CD4-positive, alpha-beta T cell treated with Interleukin-15 for 1 hour (primary cell): ENCODE data around the gene PTPRN2.
"Not testable (repeated sequence)": the region's sequence is repeated elsewhere in the genome, so short reads cannot be mapped to it uniquely, and the experiment has no call there.

Experiments
- DNase-seq: peaks from one replicate; pipeline ENCODE4 v3.0.0-alpha.2; 2020

The PTPRN2 gene

GRCh38 chr7:157861551-157861950, 726.1 kb downstream of the PTPRN2 start:
- DNase-seq = no peak

DNA sequence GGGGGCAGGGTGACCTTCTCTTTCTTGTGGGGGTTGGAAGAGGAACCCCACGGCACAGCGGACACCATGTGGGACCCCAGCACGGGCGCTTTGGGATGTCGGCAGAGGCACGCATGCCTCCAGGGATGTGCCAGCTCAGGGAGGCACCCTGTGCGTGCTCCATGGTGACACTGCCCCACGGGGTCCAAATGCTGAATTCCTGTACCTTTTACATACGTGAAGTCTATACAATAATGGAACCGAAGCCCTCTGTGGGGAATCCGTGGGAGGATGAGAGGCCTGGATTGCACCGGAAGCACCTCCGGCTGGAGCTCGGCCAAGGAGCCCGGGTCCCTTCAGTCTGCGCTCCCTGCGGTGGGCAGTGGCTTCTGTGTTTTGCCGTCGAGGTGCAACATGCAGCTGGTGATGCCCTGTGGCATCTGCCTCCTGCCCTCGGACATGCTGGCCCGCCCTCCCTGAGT, 726.6 kb downstream of the PTPRN2 start:
- DNase-seq = no peak

DNA sequence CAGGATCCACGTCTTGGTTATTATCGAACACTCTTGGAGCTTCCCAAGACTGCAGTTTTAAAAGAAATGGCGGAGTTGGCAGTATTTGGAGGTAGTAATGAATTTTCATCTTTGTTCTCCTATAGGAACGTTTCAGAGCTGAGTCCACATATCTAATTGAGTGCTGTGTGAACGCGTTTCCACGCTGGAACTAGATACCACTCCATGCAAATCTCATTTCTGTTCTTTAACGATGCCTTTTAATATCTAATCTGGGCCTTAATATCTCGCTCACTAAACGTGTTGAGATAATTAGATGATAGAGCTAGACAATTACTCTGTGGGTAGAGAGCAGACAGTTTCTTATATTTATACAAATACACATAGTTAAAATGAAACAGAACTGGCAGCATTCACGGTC, 727.2 kb downstream of the PTPRN2 start:
- no peak for DNase-seq

DNA sequence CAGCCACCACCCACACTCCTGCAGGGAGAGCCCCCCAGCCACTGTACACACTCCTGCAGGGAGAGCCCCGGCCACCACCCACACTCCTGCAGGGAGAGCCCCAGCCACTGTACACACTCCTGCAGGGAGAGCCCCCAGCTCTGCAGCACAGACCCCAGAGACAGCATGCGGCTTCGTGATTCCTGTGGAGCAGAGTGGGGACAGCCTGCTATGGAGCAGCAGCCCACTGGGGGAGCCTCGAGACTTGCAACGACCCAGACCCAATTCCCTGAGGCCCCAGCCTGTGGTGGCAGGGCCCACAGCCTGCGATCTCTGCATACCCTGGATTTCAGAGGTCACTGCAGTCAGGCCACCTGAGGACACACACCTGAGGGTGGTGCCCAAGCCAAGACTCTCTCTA, 727.7 kb downstream of the PTPRN2 start:
- no peak for DNase-seq

DNA sequence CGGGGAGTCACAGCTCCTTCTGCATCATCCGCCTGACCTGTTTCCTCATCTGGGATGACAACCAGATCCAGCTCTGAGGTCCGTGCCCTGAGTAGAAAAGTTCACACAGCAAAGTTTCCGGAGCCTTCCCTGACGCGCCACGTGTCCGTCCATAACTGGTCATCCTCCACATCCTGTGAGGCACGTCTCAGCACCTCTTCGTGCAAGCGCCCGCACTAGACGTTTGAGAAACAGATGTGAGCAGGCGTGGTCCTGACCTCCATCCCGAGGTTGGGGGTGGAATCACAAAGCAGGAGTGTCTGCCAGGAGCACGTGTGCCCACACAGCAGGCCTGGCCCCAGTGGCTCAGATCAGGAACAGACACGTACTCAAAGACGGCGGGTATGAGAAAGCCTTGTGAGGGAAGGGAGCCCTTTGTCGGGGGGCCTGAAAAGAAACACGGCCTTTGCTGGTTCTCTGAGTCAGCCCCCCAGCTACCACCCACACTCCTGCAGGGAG, 730.0 kb downstream of the PTPRN2 start:
- DNase-seq = no peak

GRCh38 chr7:157856873-157857577, 730.6 kb downstream of the PTPRN2 start:
- DNase-seq = no peak

DNA sequence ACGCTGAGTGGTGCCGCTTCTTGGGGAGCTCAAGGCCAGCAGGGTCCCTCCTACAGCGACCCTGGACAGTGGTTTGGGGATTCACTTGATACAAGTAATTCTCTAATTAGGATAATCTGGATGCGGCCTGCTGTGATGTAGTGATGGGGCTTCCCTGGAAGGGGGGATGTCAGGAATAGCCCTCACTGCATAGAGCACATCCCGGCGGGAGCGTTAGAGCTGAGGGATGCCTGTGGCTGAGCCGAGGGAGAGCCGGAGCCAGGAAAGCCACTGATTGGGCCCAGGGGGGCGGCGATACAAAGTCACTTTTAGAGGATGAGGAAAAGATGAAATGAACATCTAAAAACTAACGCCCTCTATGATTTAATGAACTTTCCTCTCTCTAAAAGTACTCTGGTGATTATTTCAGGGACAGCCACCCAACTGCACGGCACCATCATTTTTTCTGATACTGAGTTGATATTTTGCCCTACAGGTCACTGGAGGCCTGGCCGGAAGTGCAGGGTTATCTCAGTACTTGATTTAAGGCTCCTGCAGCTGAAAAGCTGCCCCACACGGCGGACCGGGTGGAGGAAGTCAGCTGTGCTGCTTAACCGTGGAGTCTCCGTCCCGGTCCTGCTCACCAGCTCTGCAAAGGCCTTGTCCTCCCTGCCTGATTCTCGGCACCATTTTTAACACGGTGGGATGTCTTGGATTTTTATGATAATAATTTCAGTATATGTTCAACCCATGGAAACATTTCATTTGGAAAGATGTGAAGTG, 732.0 kb downstream of the PTPRN2 start:
- no peak for DNase-seq

DNA sequence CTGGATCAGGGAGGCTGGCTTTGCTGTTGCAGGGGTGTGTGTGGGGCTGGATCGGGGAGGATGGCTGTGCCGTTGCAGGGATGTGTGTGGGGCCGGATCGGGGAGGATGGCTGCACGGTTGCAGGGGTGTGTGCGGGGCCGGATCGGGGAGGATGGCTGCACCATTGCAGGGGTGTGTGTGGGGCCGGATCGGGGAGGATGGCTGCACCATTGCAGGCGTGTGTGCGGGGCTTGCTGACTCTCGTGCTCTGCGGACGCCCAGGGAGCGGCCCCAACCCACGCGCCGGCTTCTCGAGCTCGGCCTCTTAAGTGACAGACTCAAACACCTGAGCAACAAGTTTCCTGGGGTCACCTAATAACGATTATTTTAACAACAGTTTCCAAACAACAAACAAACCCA, 732.6 kb downstream of the PTPRN2 start:
- DNase-seq = no peak

- DNase-seq = peak; percentile 78
Observed at GRCh38 chr7:157854066-157854891, 733.3 kb downstream of the PTPRN2 start.

GRCh38 chr7:157853789-157854065, 733.9 kb downstream of the PTPRN2 start:
- no peak for DNase-seq

DNA sequence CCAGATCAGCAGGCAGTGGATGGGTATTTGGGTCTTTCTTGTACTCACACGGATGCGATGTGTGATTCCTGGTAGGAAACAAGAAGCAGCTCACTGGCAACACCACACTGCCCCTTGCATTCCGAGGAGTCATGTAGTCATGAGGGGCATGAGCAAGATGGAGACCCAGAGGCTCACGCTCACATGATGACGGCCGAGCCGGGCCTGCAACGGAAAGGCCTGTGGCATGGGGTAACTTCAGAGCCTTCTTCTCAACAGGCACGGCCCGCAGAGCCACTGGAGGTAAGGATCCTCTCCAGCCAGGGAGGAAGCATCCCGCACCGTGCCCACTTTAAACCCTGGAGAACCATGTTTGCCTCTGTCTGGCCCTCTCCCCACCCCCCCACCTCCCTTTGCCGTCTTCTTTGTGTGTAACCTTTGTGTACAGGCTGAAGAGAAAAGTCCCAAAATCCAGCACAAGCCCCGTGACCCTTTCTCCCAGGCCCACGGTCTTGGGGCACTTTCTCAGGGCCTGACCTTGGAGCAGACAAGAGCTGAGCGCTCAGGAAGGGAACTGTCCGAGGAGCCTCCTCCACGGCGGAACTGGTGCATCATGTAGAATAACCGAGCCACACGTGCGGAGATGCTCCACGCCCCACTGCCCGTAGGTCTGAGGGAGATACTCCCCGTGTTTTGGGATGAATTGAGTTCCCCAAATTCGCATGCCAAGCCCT, 734.4 kb downstream of the PTPRN2 start:
- no peak for DNase-seq

GRCh38 chr7:157851501-157852067, 736.0 kb downstream of the PTPRN2 start:
- peak; percentile 71 for DNase-seq

DNA sequence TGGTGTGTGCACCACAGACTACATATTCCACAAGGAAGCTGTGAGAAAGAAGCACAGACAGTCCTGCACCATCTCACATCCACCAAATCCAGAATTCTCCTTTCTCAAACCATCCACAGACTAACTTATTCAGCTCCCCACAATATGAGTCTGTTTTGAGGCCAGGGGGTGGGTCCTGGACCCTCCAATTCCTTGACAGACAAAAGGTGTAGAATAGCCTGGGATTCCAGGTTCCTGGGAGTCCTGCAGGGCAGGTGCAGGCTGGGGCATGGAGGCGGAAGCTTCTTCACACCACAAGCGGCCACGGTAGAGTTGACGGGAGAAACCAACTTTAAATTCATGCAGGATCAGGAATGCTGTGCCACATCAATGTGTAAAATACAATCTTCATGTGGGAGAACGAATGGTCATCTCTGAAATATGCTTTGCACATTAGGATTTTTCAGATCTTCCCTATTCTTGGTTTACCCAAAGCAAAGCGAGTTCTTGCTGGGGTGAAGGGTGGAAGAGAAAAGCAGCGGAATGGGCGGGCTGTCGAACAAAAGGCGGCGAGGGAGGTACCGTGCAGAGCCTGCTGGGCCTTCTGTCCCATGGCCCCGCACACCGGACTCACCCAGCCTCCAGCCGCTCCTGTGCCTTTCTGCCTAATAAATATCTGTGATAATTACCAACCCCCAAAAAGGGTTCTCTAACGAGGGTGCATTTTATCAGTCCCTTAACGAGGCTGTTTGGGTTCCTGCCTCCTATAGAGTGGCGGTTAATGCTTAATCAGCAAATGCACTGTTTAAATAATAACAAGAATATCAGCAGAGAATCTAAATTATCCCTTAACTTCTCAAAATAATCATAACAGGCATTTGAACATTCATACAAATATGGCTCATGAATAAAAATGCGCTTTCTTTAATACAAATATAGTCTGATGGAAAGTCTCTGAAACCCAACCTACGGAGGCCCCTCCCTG, 736.9 kb downstream of the PTPRN2 start:
- DNase-seq = no peak

- no peak for DNase-seq
Observed at GRCh38 chr7:157849726-157850125, 737.9 kb downstream of the PTPRN2 start.

- DNase-seq = no peak
Observed at GRCh38 chr7:157849341-157849596, 738.4 kb downstream of the PTPRN2 start.

- no peak for DNase-seq
Observed at GRCh38 chr7:157848508-157849340, 738.9 kb downstream of the PTPRN2 start.

- DNase-seq = not testable (repeated sequence)
Observed at GRCh38 chr7:157847756-157848487, 739.7 kb downstream of the PTPRN2 start.

- DNase-seq = not testable (repeated sequence)
Observed at GRCh38 chr7:157846746-157847145, 740.9 kb downstream of the PTPRN2 start.

- peak; percentile 45 for DNase-seq
Observed at GRCh38 chr7:157846271-157846670, 741.4 kb downstream of the PTPRN2 start.
